OCI-LY3 (cell line): ENCODE data around the gene HPF1.

Experiments
- H2AFZ ChIP-seq: fragments of 200-600, 300-600 bp; shearing (Covaris generic); 2 replicates; pipeline ENCODE4 v1.6.0; 2014; ENCODE audit warnings: antibody characterized with exemption, low read depth, low read length
- H3K27ac ChIP-seq: fragments of 200-600, 300-600 bp; sonication (generic); 2 replicates; pipeline ENCODE4 v1.5.1; 2014; ENCODE audit warnings: mild to moderate bottlenecking, low read length, moderate library complexity, mixed read lengths
- H3K27me3 ChIP-seq: fragments of 200-600, 300-600 bp; sonication (generic); 2 replicates; pipeline ENCODE4 v1.6.1; 2014; ENCODE audit warnings: low read depth, low read length, mixed read lengths
- H3K36me3 ChIP-seq: fragments of 200-600, 300-600 bp; sonication (generic); replicated peaks from 2 replicates; pipeline ENCODE3; 2014; ENCODE audit warnings: low read depth, low read length, mixed read lengths
- H3K4me1 ChIP-seq: fragments of 300-600, 200-600 bp; sonication (generic); 2 replicates; pipeline ENCODE4 v1.6.1; 2014; ENCODE audit warnings: low read length, mixed read lengths
- H3K4me2 ChIP-seq: fragments of 200-600, 300-600 bp; sonication (generic); 2 replicates; pipeline ENCODE4 v1.6.1; 2014; ENCODE audit warnings: low read length, mixed read lengths
- H3K4me3 ChIP-seq: fragments of 300-600, 200-600 bp; sonication (generic); 2 replicates; pipeline ENCODE4 v1.5.1; 2014; ENCODE audit warnings: antibody characterized with exemption, mild to moderate bottlenecking, low read length, moderate library complexity
- H3K79me2 ChIP-seq: fragments of 300-600, 200-600 bp; shearing (Covaris generic); 2 replicates; pipeline ENCODE4 v1.6.1; 2014; ENCODE audit warnings: mild to moderate bottlenecking, low read length, mixed read lengths
- H3K9ac ChIP-seq: fragments of 300-600, 200-600 bp; shearing (Covaris generic); 2 replicates; pipeline ENCODE4 v1.6.0; 2014; ENCODE audit warnings: mild to moderate bottlenecking, low read length, moderate library complexity
- H3K9me3 ChIP-seq: fragments of 200-600, 300-600 bp; shearing (Covaris generic); 2 replicates; pipeline ENCODE4 v1.6.1; 2014; ENCODE audit warnings: low read length, mixed read lengths; ENCODE audit not compliant: insufficient read depth
- H4K20me1 ChIP-seq: fragments of 200-600, 300-600 bp; sonication (generic); 2 replicates; pipeline ENCODE4 v1.6.1; 2016; ENCODE audit warnings: low read length, mixed read lengths; ENCODE audit not compliant: insufficient read depth
- CTCF ChIP-seq: fragments of 200-600, 300-600 bp; sonication (generic); IDR thresholded peaks from 2 replicates; pipeline ENCODE4 v1.5.1; 2014; ENCODE audit warnings: antibody characterized with exemption, low read length, low read depth
- EZH2phosphoT487 ChIP-seq: fragments of 200-600 bp; shearing (Covaris generic); IDR thresholded peaks from 2 replicates; pipeline ENCODE4 v1.6.1; 2018; ENCODE audit warnings: antibody characterized with exemption, mixed run types, low read depth

Gene HPF1

DNA sequence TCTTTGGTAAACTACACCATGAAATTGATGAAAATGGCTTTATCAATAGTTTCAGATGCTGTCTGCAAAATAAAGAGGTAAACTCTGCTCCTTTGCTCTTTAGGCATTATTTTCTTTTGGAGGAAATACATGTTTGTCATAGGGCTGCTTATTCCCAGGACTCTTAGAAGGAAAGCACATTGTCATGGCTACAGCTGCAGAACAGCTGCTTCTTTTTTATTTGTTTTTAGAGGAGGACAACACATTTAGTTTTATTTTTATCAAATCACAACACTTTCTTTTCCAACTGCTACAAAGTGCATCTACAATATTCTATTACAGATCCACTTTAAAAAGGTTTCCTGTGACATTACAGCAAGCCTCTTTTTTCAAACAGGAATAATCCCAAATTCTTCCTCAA lies 12.7 kb upstream of the HPF1 start:
- no peak overlapping the region for H3K9ac ChIP-seq
- TF ChIP-seq EZH2phosphoT487 (no peak), CTCF (no peak)
- H3K4me3 ChIP-seq: no peak overlapping the region
- H3K27ac ChIP-seq: no peak overlapping the region
- H3K4me2 ChIP-seq: no peak overlapping the region
- H3K36me3 ChIP-seq: no peaks in the 10 kb centered on the region
- H4K20me1 ChIP-seq: no peaks in the 10 kb centered on the region
- no peaks in the 10 kb centered on the region for H3K79me2 ChIP-seq
- H2AFZ ChIP-seq: no peak overlapping the region
- H3K4me1 ChIP-seq: no peaks in the 10 kb centered on the region
- H3K27me3 ChIP-seq: no peaks in the 10 kb centered on the region
- H3K9me3 ChIP-seq: no peaks in the 10 kb centered on the region

DNA sequence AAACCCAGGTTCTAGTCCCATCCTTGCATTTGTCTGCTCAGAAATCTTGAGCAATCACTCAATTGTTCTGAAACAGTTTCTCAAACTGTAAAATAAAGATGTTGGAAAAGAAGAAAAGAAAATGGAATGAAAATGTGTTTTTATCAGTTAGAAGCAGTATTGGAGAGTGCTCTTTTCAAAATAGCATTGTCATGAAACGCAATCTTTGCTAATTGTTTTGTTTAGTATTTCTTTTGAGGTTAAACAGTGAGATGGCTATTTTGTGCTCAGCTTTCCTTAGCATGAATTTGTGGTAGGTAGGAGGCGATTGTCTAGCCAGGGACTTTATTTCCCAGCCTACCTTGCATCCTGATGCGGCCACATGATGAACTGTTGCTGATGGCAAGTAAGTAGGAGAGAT lies 10.6 kb upstream of the HPF1 start:
- no peaks in the 10 kb centered on the region for H3K9me3 ChIP-seq
- H3K27me3 ChIP-seq: no peaks in the 10 kb centered on the region
- no peak overlapping the region for H2AFZ ChIP-seq
- no peaks in the 10 kb centered on the region for H4K20me1 ChIP-seq
- no peaks in the 10 kb centered on the region for H3K79me2 ChIP-seq
- H3K4me2 ChIP-seq: no peak overlapping the region
- no peaks in the 10 kb centered on the region for H3K36me3 ChIP-seq
- no peak overlapping the region for H3K9ac ChIP-seq
- H3K27ac ChIP-seq: no peak overlapping the region
- H3K4me1 ChIP-seq: no peaks in the 10 kb centered on the region
- no peak overlapping the region for H3K4me3 ChIP-seq
- no peak for TF ChIP-seq EZH2phosphoT487
- no peak for TF ChIP-seq CTCF

GRCh38 chr4:169766741-169767140 lies 9.0 kb upstream of the HPF1 start:
- Histone ChIP-seq H3K4me1 (no peaks in the 10 kb centered on the region), H2AFZ (no peak overlapping the region), H3K4me3 (no peak overlapping the region), H3K4me2 (no peak overlapping the region), H3K27ac (no peak overlapping the region), H3K9me3 (no peaks in the 10 kb centered on the region), H3K27me3 (no peaks in the 10 kb centered on the region), H4K20me1 (no peaks in the 10 kb centered on the region), H3K36me3 (no peaks in the 10 kb centered on the region), H3K9ac (no peak overlapping the region), H3K79me2 (no peaks in the 10 kb centered on the region)
- TF ChIP-seq EZH2phosphoT487 (no peak), CTCF (no peak)

GRCh38 chr4:169765835-169766234 lies 8.1 kb upstream of the HPF1 start:
- Histone ChIP-seq H3K27me3 (no peaks in the 10 kb centered on the region), H3K9ac (no peak overlapping the region), H3K9me3 (no peaks in the 10 kb centered on the region), H3K4me3 (no peak overlapping the region), H3K36me3 (no peaks in the 10 kb centered on the region), H3K27ac (no peak overlapping the region), H3K79me2 (no peaks in the 10 kb centered on the region), H3K4me1 (no peaks in the 10 kb centered on the region), H4K20me1 (no peaks in the 10 kb centered on the region), H3K4me2 (no peak overlapping the region), H2AFZ (no peak overlapping the region)
- no peak for TF ChIP-seq CTCF
- no peak for TF ChIP-seq EZH2phosphoT487
